GM18909 (cell line): Measurements from ENCODE around the gene SOX6.

Experiments
- ATAC-seq: cut with Tn5 transposase; IDR thresholded peaks from one replicate; pipeline ENCODE4 v1.9.1; 2021; ENCODE audit warnings: mild to moderate bottlenecking; ENCODE audit not compliant: unreplicated experiment, poor library complexity

The SOX6 gene

GRCh38 chr11:16016468-16016829 lies 339.9 kb downstream of the SOX6 start:
- ATAC-seq, result no peak

- ATAC-seq, result no peak
These were observed 340.4 kb downstream of the SOX6 start for GRCh38 chr11:16015741-16016467.

- no peak for ATAC-seq
These were observed 342.6 kb downstream of the SOX6 start for GRCh38 chr11:16013649-16014275.

- ATAC-seq, result no peak
These were observed 343.1 kb downstream of the SOX6 start for GRCh38 chr11:16013242-16013641.

GRCh38 chr11:16012125-16012751 lies 344.1 kb downstream of the SOX6 start:
- no peak for ATAC-seq

- ATAC-seq, result no peak
These were observed 344.9 kb downstream of the SOX6 start for GRCh38 chr11:16011396-16011795.

- ATAC-seq, result no peak
These were observed 347.3 kb downstream of the SOX6 start for GRCh38 chr11:16009021-16009420.

GRCh38 chr11:16007514-16007913 lies 348.8 kb downstream of the SOX6 start:
- ATAC-seq, result no peak

GRCh38 chr11:16002942-16003341 lies 353.4 kb downstream of the SOX6 start:
- ATAC-seq, result no peak

GRCh38 chr11:16001899-16002426 lies 354.4 kb downstream of the SOX6 start:
- ATAC-seq, result no peak

- no peak for ATAC-seq
These were observed 355.2 kb downstream of the SOX6 start for GRCh38 chr11:16001044-16001568.

- no peak for ATAC-seq
These were observed 356.3 kb downstream of the SOX6 start for GRCh38 chr11:16000065-16000464.

GRCh38 chr11:15993345-15993744 lies 363.0 kb downstream of the SOX6 start:
- no peak for ATAC-seq

- ATAC-seq, result no peak
These were observed 365.1 kb downstream of the SOX6 start for GRCh38 chr11:15991215-15991614.

- no peak for ATAC-seq
These were observed 366.7 kb downstream of the SOX6 start for GRCh38 chr11:15989685-15990084.

- no peak for ATAC-seq
These were observed 367.6 kb downstream of the SOX6 start for GRCh38 chr11:15988693-15989231.

- no peak for ATAC-seq
These were observed 368.3 kb downstream of the SOX6 start for GRCh38 chr11:15988016-15988550.

- ATAC-seq, result no peak
These were observed 369.3 kb downstream of the SOX6 start for GRCh38 chr11:15987046-15987445.

- no peak for ATAC-seq
These were observed 370.5 kb downstream of the SOX6 start for GRCh38 chr11:15985860-15986139.

- no peak for ATAC-seq
These were observed 371.1 kb downstream of the SOX6 start for GRCh38 chr11:15985127-15985859.
